ENCODE results near the gene RUVBL1. TPM values are rescaled to one million over a fixed set of nuclear protein-coding genes. Genes with fewer than 3 reads are reported as not detected.

Gene RUVBL1
- total and polyA plus RNA-seq, 9 donors, result 15.6 to 37.9 (median 25.1) TPM

DNA sequence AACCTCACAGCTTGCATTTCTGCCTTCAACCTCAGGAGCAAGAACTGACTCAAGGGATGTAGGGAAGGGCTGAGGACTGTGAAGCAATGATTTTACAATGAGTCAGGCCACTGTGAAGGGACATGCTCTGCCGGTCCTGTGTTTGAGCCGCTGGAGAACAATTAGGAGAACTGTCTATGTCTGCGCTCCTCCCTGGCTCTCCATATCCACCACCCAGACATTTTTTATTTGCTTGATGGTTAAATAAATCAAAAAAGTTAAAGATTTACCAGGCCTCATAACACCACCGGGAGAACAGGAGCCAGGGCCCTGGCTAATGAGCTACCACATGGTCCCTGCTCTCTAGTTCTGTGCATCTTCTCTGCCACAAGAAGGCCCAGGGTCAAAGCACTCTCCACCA lies 41.8 kb downstream of the RUVBL1 start:
- Histone ChIP-seq H3K36me3 (no peaks in the 10 kb centered on the region), H3K4me3 (no peak overlapping the region), H3K4me1 (ENCODE audit: insufficient read depth) (peaks cover 9% of the 10 kb centered on the region), H3K27me3 (no peaks in the 10 kb centered on the region), H3K9me3 (no peaks in the 10 kb centered on the region), H3K27ac (no peak overlapping the region)
- WGBS, 3 donors, result 96 to 97% (median 97%) methylated on average over 4 of the region's 4 CpGs
- intact Hi-C loops (cut with DNase I), result no loop called here
- DNase-seq, result no peak
- TF ChIP-seq POLR2A (IDR thresholded peaks at IDR 0.05) (no peak), EP300 (IDR thresholded peaks at IDR 0.05) (no peak)
- TF ChIP-seq, protein P1, sequence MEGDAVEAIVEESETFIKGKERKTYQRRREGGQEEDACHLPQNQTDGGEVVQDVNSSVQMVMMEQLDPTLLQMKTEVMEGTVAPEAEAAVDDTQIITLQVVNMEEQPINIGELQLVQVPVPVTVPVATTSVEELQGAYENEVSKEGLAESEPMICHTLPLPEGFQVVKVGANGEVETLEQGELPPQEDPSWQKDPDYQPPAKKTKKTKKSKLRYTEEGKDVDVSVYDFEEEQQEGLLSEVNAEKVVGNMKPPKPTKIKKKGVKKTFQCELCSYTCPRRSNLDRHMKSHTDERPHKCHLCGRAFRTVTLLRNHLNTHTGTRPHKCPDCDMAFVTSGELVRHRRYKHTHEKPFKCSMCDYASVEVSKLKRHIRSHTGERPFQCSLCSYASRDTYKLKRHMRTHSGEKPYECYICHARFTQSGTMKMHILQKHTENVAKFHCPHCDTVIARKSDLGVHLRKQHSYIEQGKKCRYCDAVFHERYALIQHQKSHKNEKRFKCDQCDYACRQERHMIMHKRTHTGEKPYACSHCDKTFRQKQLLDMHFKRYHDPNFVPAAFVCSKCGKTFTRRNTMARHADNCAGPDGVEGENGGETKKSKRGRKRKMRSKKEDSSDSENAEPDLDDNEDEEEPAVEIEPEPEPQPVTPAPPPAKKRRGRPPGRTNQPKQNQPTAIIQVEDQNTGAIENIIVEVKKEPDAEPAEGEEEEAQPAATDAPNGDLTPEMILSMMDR (IDR thresholded peaks at IDR 0.05), result no peak

DNA sequence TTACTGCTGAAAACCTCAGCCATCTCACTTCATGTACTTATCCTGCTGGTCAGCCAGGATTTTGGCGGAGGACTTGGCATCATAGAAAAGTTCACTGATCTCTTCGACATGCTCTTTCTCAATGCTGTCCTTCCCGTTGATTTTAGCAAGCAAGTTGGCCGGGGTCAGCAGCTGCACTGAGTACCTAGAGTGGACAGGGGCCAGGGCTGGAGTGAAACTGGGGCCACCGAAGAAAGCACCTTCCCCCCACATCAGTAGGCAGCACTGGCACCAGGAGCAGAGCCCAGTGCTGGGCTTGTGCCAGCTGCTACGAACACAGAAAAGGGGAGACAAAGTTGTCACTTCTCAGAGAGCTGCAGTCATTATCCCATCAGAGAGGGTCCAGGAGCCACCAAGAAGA lies 42.4 kb downstream of the RUVBL1 start:
- intact Hi-C loops (cut with DNase I), result no loop called here
- no peak for TF ChIP-seq POLR2A (IDR thresholded peaks at IDR 0.05)
- no peak for TF ChIP-seq EP300 (IDR thresholded peaks at IDR 0.05)
- TF ChIP-seq, protein P1 (IDR thresholded peaks at IDR 0.05), result no peak
- no peaks in the 10 kb centered on the region for H3K9me3 ChIP-seq
- DNase-seq, result no peak
- 78 to 84% (median 81%) methylated on average over 6 of the region's 6 CpGs for WGBS, 3 donors
- H3K36me3 ChIP-seq, result no peaks in the 10 kb centered on the region
- H3K27me3 ChIP-seq, result no peaks in the 10 kb centered on the region
- no peak overlapping the region for H3K27ac ChIP-seq
- H3K4me1 ChIP-seq (ENCODE audit: insufficient read depth), result peaks cover 9% of the 10 kb centered on the region
- no peak overlapping the region for H3K4me3 ChIP-seq

DNA sequence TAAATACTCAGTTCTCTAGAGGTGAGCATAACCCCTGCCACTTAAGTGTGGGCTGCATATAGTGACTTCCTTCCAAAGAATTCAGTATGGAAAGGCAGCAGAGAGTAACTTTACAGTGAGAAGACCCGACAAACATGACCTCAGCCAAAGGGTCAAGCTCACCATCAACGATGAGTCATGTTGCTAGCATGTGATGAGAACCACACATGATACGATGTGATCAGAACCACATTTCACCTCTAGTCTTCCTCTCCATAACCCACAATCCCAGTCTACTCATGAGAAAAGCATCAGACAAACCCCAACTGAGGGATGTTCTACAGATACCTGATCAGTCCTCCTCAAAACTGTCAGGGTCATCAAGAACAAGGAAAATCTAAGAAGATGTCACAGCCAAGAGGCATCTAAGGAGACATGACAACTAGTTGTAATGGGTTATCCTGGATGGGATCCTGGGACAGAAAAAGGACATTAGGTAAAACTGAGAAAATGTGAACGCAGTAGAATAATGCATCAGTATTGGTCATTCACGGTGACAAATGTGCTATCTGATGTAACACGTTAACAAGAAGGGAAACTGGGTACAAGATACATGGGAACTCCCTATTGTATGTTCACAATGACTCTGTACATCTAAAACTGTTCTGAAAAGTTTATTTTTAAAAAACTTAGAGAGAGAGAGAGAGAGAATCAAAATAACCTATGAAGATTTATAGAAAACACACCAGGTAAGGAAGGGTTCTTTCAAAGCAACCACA lies 43.1 kb downstream of the RUVBL1 start:
- no peaks in the 10 kb centered on the region for H3K27me3 ChIP-seq
- H3K36me3 ChIP-seq, result no peaks in the 10 kb centered on the region
- H3K4me1 ChIP-seq (ENCODE audit: insufficient read depth), result peaks cover 15% of the 10 kb centered on the region
- H3K27ac ChIP-seq, result no peak overlapping the region
- H3K9me3 ChIP-seq, result no peaks in the 10 kb centered on the region
- TF ChIP-seq EP300 (IDR thresholded peaks at IDR 0.05), result no peak
- TF ChIP-seq, protein P1 (IDR thresholded peaks at IDR 0.05), result no peak
- no peak for TF ChIP-seq POLR2A (IDR thresholded peaks at IDR 0.05)
- WGBS, 3 donors, result 57 to 59% (median 57%) methylated on average over 6 of the region's 6 CpGs
- intact Hi-C loops (cut with DNase I), result no loop called here
- H3K4me3 ChIP-seq, result no peak overlapping the region
- no peak for DNase-seq

DNA sequence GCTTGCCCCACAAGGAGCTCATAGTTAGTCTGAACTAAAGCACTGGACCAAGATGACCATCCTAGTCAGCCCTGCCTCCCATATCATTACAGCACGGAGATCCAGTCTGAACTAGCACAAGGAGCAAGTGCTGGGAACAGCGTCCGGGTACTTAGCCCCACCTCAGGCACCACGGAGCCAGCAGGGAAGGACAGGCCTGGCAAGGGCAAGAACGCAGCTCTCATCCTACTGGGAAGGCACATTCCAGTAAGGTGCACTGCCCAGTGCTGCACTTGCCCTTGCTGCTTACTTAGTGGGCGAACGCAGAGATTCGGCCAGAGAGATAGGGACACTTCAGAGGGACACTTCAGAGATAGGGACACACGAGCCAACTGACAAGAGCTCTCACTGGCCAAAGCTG lies 43.8 kb downstream of the RUVBL1 start:
- Histone ChIP-seq H3K27me3 (no peaks in the 10 kb centered on the region), H3K36me3 (no peaks in the 10 kb centered on the region), H3K4me1 (ENCODE audit: insufficient read depth) (peaks cover 13% of the 10 kb centered on the region), H3K9me3 (no peaks in the 10 kb centered on the region), H3K4me3 (no peak overlapping the region), H3K27ac (no peak overlapping the region)
- DNase-seq, result no peak
- WGBS, 3 donors, result 90 to 93% (median 92%) methylated on average over 9 of the region's 9 CpGs
- no peak for TF ChIP-seq POLR2A (IDR thresholded peaks at IDR 0.05)
- no peak for TF ChIP-seq EP300 (IDR thresholded peaks at IDR 0.05)
- TF ChIP-seq, protein P1 (IDR thresholded peaks at IDR 0.05), result no peak
- intact Hi-C loops (cut with DNase I), result loop anchor here (5.0 to 10.0 kb wide), 5 partner anchors 87 to 527 kb away; partner anchors contain the start of gene GATA2 (in 2 of the 4)

Measured in ovary (tissue), 9 donors.